HL-60/S4 (cell line): Measurements from ENCODE around the gene DIP2A.
"Not testable (repeated sequence)": the region's sequence is repeated elsewhere in the genome, so short reads cannot be mapped to it uniquely, and the experiment has no call there.

Experiments
- in situ Hi-C: fragments of 300-500 bp; cut with MboI; formaldehyde crosslinking; loops from 2 replicates; pipeline ENCODE4 v1.14.3; 2022; ENCODE audit warnings: low sequenced_read_pairs

The DIP2A gene

DNA sequence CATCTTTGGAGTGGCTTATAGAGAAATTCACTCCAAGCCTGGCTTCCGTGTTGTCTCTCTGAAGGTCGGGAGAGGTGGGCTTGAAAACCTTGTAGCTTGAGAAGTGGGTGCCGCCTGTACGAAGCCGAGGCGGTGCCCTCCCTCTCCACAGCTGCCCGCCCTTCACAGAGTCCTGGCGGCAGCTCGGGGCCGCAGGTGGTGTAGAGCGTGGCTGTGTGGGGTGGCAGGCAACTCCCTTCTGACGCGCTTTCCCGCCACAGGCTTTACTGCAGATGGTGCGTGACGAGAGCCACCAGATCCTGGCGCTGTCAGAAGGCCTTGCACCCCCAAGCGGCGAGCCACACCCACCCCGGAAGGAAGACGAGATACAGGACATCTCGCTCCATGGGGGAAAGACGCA lies 33.1 kb upstream of the DIP2A start:
- in situ Hi-C loops: no loop called here

DNA sequence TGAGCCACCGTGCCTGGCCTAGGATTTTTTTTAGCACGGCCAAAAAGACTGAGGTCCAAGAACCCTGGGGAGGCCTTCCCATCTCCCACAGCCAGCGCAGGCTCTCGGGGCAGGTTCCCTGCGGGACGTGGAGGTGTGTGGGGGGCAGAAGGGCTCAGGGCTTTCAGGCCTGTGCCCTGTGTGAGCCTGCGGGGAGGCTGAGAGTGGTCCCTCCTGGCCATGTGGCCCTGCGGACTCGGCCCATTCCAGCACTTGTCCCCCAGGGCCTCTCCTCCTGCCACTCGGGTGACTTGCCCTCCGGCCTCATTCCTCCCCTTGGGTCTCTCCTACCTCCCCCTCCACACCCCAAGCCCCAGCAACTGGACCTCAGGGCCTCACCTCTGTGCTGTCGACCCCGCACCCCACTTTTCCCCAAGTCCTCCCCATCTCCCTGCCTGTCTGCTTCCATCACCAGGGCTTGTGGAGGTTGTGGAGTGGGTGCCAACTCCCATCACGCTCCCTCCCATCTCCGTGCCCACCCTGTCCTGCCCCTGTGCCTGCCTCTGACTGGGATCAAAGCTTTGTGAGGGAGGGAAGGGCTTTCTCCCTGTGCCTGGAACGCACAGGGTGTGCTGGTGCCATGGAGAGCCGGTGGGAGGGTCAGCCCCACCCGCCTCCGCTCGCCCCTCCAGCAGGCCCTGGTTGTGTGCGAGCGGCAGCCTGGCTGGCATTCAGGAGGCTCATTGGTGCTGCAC lies 32.2 kb upstream of the DIP2A start:
- in situ Hi-C loops: no loop called here

DNA sequence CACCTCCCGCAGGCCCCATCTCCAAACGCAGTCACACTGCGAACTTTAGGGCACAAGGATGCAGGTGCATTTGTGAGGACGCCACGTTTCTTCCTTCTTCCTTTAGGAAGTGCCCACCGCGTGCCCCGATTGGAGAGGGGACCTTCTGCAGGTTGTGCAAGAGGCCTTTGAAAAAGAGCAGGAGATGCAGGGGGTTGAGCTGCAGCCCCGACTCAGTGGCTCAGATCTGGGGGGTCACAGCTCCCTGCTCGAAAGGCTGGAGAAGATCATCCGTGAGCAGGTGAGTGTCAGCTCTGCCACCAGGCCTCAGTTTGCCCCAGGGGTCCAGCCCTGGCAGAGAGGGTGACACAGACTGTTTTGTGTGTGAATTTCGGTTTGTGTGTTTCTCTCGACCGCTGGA lies 31.2 kb upstream of the DIP2A start:
- in situ Hi-C loops: no loop called here

DNA sequence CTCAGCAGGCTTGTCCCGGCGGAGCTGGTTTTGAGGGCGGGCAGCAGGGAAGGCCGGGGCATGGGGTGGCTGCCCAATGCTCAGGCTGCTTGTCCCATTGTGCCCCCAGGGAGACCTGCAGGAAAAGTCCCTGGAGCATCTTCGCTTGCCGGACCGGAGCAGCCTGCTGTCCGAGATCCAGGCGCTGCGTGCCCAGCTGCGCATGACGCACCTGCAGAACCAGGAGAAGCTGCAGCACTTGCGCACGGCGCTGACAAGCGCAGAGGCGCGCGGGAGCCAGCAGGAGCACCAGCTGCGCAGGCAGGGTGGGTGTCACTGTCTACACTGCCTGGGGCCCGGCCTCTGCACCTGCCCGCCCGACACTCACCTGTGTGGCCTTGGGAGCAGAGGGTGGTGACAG lies 30.4 kb upstream of the DIP2A start:
- in situ Hi-C loops: no loop called here

DNA sequence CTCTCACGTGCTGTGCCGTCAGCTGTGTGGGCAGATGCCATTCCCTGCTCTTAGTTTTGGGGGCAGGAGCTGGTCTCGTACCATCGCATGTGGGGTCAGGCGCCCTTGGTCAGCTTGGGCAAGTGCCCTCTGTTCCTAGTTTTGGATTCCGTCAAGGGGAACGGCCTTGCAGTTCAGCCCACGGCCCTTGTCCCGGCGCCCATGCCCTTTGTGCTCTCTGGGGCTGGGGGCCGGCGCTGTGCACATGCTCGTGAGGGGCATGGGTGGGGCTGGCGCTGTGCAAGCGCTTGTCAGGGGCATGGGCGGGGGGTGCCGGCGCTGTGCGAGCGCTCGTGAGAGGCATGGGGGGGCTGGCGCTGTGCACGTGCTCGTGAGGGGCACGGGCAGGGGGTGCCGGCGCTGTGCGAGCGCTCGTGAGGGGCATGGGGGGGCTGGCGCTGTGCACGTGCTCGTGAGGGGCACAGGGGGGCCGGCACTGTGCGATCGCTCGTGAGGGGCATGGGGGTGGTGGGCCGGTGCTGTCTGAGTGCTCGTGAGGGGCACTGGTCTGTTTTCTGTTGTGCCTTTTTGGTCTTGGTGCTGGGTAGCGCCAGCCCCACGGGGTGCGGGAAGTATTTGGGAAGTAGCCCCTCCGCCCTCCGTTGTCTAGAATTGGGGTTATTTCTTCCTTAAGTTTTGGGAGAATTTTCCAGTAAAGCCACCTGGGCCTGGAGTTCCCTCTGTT lies 29.5 kb upstream of the DIP2A start:
- in situ Hi-C loops: no loop called here

DNA sequence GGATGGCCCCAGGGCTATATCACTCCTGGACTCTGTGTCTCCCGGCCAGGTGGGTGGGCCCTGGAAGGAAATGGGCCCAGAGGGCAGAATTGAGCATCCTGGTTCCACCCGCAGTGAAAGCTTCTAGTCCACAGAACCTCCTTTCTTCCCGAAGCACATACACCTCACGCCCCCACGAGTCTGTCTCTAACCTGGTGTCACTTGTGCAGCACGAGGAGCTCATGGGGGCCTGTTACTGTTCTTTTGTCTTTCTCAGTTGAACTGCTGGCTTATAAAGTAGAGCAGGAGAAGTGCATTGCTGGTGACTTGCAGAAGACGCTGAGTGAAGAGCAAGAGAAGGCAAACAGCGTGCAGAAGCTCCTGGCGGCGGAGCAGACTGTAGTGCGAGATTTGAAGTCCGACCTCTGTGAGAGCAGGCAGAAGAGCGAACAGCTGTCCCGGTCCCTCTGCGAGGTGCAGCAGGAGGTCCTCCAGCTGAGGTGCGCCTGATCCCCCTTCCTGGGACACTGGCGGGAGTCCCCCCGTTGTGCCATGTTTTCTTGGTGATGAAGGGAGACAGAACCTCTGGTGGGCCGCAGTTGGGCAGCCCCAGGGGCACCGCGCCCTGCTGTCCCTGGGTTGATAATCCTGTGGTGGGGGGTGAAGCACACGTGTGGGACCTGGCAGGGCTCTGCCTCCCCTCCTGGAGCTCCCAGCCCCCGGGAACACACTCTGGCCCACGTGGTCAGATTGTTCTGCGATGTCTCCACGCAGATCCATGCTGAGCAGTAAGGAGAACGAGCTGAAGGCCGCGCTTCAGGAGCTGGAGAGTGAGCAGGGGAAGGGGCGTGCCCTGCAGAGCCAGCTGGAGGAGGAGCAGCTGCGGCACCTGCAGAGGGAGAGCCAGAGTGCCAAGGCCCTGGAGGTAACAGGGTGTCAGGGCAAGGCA lies 28.7 kb upstream of the DIP2A start:
- in situ Hi-C loops: no loop called here

DNA sequence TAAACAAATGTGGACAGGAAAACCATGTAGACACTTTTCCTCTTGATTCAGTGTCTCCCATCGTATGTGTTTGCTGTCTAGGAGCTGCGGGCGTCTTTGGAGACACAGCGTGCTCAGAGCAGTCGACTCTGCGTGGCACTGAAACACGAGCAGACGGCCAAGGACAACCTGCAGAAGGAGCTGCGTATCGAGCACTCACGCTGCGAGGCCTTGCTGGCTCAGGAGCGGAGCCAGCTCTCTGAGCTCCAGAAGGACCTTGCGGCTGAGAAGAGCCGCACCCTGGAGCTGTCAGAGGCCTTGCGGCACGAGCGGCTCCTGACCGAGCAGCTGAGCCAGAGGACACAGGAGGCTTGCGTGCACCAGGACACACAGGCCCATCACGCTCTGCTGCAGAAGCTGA lies 27.2 kb upstream of the DIP2A start:
- in situ Hi-C loops: no loop called here

DNA sequence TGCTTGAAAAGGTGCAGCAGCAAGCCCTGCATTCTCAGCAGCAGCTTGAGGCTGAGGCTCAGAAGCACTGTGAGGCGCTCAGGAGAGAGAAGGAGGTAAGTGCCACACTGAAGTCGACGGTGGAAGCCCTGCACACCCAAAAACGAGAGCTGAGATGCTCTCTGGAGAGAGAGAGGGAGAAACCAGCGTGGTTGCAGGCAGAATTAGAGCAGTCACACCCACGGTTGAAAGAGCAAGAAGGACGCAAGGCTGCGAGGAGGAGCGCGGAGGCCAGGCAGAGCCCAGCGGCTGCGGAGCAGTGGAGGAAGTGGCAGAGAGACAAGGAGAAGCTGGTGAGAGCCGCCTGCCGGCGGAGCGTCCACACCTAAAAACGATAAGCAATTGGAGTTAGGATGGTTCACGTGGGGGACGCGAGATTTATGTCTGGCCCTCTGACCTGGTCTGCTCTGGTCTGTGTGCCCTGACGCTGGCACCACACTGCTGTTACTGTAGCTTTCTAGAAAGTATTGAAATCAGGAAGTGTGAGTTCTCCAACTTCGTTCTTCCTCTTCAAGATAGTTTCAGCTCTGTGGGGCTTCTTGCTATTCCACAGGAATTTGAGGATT lies 26.7 kb upstream of the DIP2A start:
- in situ Hi-C loops: no loop called here

DNA sequence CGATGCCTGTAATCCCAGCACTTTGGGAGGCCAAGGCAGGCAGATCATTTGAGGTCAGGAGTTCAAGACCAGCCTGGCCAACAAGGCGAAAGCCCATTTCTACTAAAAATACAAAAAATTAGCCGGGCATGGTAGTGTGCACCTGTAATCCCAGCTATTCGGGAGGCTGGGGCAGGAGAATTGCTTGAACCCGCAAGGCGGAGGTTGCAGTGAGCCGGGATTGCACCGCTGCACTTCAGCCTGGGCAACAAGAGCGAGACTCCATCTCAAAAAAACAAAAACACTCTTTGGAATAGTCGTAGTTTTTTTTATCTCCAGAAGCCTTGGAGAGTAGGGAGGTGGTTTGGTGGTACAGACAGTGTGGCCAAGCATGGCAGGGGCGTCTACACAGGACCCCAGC lies 25.6 kb upstream of the DIP2A start:
- in situ Hi-C loops: not testable (repeated sequence)

DNA sequence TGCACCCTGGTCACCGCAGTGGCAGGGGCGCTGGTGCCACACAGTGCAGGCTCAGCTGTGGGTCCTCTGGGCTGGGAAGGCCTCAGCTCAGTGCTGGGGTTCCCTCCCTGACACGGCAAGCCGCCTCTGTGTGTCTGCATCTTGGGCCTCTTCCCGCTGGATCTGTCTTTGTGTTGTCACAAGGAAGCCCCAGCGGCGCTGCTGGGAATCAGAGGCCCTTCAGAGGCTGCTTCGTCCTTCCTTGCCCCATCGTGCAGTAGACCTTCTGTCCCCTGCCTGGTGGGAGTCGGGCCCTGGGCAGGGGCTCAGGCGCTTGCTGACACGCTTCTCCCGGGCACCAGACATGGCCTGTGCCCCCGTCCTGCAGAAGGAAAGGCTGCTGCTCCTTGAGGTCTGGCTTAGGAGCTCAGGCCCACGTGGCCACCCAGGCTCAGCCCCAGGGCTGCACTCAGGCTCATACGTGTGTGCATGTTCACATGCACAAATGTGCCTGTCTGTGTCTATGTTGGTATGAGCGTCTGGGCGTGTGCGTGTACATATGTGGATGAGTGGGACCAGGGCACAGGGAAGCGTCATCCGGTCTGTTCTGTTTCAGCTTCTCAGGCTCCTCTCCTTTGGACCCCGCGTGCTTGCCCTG lies 24.3 kb upstream of the DIP2A start:
- in situ Hi-C loops: no loop called here

DNA sequence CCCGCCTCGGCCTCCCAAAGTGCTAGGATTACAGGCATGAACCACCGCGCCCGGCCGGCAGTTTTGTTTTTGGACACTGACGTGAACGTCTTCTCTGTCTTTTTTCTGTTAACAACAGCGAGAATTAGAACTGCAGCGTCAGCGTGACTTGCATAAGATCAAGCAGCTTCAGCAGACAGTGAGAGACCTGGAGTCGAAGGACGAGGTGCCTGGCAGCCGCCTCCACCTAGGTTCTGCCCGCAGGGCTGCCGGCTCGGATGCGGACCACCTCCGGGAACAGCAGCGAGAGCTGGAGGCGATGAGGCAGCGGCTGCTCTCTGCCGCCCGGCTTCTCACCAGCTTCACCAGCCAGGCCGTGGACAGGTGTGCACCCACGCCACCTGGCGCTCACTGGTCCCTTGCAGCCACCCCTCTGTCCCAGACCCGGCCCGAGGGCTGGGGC lies 22.9 kb upstream of the DIP2A start:
- in situ Hi-C loops: no loop called here

DNA sequence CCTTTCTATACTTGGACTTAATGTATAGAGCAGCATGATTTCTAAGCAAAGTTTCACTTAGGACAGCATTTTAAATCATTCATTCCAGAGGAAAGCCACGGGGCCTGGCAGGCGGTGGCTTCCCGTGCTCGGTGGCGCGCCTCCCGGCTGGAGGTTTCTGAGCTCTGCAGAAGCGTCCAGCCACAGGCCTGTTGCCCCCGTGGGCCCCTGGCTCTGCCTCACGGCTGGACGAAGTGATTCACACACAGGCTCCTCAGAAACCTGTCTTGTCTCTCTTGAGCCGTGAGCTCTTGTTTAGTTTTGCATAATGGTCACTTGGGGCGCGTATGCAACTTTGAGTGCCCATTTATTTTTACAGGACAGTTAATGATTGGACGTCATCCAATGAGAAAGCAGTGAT lies 22.1 kb upstream of the DIP2A start:
- in situ Hi-C loops: no loop called here

DNA sequence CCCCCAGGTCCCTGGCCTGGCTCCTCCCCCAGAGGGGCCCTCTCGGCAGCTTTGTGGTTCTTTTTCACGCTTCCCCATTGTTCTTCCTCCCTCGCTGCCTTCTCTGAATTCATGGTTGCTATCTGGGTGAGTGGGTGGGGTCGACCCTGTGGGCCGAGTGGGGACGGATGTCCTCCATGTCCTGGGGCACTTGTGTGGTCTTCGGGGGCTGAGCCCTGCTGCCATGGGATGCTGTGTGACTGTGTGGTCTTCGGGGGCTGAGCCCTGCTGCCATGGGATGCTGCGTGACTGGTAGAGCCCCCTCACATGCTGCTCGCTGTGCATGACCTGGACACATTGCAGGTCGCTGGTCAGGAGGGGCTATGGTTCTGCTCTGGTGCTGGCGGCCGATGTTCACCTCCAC lies 21.6 kb upstream of the DIP2A start:
- in situ Hi-C loops: no loop called here

DNA sequence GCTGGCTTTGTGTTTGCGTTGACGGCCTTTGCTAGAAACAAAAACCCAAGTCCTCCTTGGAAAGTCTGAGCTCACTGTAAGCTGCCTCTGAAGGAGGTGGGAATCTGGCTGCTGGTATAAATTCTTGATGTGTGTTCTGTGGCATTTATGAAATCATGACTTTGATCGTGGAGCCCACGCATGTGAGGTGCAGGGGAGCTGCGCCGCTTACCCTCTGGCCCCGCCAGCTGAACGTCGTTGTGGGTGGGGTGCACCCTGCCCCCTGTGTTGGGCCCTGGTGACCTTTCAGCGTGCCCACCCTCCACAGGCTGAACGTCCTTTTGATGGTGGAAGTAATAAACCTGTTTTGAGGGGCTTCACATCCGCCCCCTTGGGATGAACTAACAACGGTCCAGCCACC lies 21.2 kb upstream of the DIP2A start:
- in situ Hi-C loops: no loop called here

DNA sequence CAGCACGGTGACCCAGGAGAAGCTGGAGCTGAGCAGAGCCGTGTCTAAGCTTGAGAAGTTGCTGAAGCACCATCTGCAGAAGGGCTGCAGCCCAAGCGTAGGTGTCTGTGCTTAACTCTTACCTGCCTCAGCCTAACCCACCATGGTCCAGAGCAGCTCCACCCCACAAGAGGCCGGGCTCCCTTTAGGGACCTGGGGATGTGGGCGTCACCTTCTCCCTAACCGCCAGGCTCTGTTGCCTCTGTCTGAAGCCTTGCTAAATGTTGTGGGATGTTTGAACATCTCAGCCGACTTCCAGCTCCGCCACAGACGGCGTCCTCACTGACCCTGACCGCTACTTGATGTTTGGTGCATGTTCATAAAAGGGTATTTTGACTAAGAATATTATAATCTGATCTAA lies 20.4 kb upstream of the DIP2A start:
- in situ Hi-C loops: no loop called here

DNA sequence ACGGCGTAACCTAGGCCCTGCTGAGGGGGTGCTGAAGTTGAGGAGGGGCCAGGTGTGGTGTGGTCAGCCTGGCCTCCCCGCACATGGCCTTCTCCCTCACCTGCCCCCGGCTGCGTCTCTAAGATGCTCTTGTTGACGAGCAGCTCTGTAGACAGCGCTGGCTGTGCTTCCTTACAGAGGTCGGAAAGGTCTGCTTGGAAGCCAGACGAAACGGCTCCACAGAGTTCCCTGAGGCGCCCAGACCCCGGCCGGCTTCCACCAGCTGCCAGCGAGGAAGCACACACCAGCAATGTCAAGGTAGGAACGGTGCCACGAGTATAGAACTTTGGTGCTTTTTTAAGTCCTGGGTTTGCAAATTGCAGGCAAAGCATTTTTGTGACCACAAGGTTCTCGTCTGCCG lies 18.8 kb upstream of the DIP2A start:
- in situ Hi-C loops: no loop called here

DNA sequence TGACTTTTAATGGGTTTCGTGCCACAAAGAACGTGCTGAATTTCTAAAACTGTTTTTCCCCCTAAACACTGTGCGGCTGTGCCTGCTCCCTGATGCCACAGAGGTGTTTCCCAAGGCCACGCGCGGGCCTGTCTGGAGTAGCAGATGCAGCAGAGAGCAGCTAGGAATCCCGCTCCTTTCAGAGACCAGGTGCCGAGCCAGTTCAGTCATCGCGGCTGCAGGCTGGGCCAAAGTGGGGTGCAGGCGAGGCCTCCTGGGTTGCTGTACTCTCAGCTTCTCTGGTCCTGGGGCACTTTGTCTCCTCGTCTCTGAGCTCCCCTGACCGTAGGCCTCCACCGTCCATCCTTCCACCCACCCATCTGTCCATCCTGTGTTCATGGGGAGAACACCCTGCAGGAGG lies 17.4 kb upstream of the DIP2A start:
- in situ Hi-C loops: no loop called here

DNA sequence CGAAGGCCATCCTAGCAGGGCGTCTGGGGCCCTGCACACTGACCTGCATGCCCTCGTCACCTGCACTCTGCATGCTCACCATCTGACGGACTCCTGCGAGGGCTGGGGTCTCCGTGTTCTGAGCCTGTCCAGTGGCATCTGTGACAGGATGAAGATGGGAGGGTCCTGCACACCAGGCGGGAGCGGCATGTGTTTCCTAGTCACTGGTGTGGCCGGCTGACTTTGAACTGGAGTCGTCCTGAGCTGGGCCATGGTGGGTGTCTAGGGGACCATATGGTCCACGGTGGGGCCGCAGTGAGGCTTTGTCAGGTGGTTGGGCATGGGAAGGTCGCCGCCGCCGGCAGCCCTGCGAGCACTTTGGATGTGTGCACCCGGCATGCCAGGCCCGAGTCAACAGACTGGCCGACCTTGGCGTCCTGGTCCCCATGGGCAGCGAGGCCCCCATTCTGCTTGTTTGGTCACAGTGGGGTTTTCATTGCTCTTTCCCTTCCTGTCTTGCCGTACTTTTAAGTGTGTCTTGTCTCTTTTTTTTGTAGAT lies 16.7 kb upstream of the DIP2A start:
- in situ Hi-C loops: no loop called here

DNA sequence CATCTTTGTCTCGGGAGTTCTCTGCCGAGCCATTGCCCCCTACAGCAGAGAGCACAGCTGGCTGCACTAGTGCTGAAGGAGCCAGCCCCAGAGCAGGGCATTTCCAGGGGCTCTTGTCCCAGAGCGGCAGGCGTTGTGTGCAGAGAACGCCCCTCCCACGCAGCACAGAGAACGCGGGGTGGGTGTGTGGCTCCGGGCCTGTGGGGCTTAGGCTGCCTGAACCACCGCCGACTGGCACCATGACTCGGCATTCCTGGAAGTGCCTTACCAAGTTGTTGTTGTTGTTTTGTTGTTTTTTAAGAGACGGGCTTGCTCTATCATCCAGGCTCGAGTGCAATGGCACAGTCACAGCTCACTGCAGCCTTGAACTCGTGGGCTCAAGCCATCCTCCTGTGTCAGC lies 15.8 kb upstream of the DIP2A start:
- in situ Hi-C loops: no loop called here

DNA sequence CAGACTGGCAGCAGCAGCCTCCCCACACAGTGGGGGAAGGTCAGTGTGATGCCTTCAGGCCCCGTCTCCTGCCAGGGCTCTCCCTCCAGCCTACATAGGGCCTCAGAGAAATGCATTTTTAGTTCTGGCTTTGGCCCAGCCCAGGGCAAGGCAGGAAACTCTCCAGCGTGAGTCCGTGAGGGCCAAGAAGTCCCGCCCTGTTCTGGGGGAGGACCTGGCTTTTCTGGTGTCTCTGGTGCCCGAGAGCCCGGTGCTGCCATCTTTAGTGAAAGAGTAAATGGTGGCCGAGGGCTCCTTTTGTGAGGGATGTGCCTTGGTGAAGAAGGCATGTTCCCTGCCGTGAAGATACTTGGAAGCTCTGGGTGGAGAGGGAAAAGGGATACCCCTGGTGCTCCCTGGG lies 14.8 kb upstream of the DIP2A start:
- in situ Hi-C loops: no loop called here
